Karpas-422 (cell line): ENCODE data around the gene PELI2. TPM values are rescaled to one million over a fixed set of nuclear protein-coding genes. Genes with fewer than 3 reads are reported as not detected.

Source experiments
- DNase-seq: peaks from one replicate; pipeline ENCODE4 v3.0.0-alpha.2; 2015
- H2AFZ ChIP-seq: fragments of 200-600 bp; sonication (generic); 2 replicates; pipeline ENCODE4 v1.6.1; 2014; ENCODE audit warnings: antibody characterized with exemption, low read length, mixed read lengths
- H3K27ac ChIP-seq: fragments of 200-600 bp; sonication (generic); 2 replicates; pipeline ENCODE4 v1.5.1; 2014; ENCODE audit warnings: mild to moderate bottlenecking, low read length, moderate library complexity
- H3K27me3 ChIP-seq: fragments of 200-600 bp; sonication (generic); 2 replicates; pipeline ENCODE4 v1.6.1; 2014; ENCODE audit warnings: low read length, mixed read lengths
- H3K36me3 ChIP-seq: fragments of 200-600 bp; sonication (generic); 2 replicates; pipeline ENCODE4 v1.6.1; 2014; ENCODE audit warnings: low read length, mixed read lengths; ENCODE audit not compliant: insufficient read depth
- H3K4me1 ChIP-seq: fragments of 200-600 bp; sonication (generic); 2 replicates; pipeline ENCODE4 v1.6.1; 2014; ENCODE audit warnings: mild to moderate bottlenecking, low read length, mixed read lengths
- H3K4me2 ChIP-seq: fragments of 200-600 bp; sonication (generic); 2 replicates; pipeline ENCODE4 v1.6.1; 2014; ENCODE audit warnings: low read length, low read depth, mild to moderate bottlenecking; ENCODE audit not compliant: poor library complexity, severe bottlenecking
- H3K4me3 ChIP-seq: fragments of 200-600 bp; sonication (generic); 2 replicates; pipeline ENCODE4 v1.5.1; 2014; ENCODE audit warnings: mild to moderate bottlenecking, antibody characterized with exemption, low read length, mixed read lengths
- H3K79me2 ChIP-seq: fragments of 200-600 bp; sonication (generic); 2 replicates; pipeline ENCODE4 v1.6.1; 2014; ENCODE audit warnings: mild to moderate bottlenecking, low read length, mixed read lengths
- H3K9ac ChIP-seq: fragments of 200-600 bp; sonication (generic); 2 replicates; pipeline ENCODE4 v1.6.0; 2014; ENCODE audit warnings: low read length
- H3K9me2 ChIP-seq: fragments of 200-600 bp; sonication (generic), shearing (Covaris generic); replicated peaks from 2 replicates; pipeline ENCODE4 v1.6.0; 2014; ENCODE audit warnings: mild to moderate bottlenecking, low read length, moderate library complexity; ENCODE audit not compliant: insufficient read depth
- H3K9me3 ChIP-seq: fragments of 300-700, 200-600 bp; sonication (generic); 2 replicates; pipeline ENCODE4 v1.6.1; 2014; ENCODE audit warnings: low read length, mixed read lengths
- H4K20me1 ChIP-seq: fragments of 200-600 bp; sonication (generic); 2 replicates; pipeline ENCODE4 v1.6.1; 2014; ENCODE audit warnings: mild to moderate bottlenecking, antibody characterized with exemption, low read length, low read depth; ENCODE audit not compliant: insufficient read depth
- total RNA-seq: library from RNA; depleted of rRNA; stranded (reverse); fragments of >200 nt; shearing (Covaris generic); gene quantifications from 2 replicates; pipeline ENCODE4 v1.2.3, GENCODE V29; 2014; ENCODE audit warnings: low replicate concordance

PELI2 gene
- total RNA-seq, 1 experiment from 2014 or later: 0.30 TPM

DNA sequence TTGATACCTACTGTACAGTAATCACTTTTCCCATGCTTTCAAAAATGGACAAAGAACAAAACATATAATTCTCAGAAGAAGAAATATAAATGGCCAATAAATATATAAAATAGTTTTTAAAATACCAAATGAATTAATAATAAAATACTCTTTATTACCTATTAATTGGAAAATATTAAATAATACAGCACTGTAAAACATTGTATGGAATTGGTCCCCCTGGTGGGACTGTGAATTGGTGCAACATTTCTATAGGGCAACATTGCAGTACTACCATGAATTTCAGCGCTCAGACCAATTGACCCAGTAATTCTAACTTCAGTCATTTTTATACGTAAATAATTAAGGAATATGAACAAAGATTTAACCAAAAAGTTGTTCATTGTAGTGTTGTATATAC lies 162.6 kb downstream of the PELI2 start:
- Histone ChIP-seq H3K27ac (no peak overlapping the region), H4K20me1 (no peaks in the 10 kb centered on the region)

DNA sequence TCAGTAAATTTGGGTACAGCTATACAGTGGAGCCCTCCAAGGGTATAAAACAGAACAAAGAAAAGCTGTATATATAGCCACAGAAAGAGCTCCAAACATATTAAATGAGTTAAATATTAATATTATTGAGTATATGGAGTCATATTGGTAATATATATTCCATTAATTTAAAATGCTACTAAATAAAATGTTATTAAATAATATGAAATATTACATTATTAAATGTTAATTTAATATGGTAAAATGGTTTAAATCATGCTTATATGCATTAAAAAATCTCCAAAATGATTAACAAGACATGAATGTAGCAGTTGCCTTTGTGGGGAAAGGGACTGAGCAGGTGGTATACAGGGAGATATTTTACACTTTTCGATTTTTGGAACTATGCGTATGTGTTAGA lies 164.0 kb downstream of the PELI2 start:
- H4K20me1 ChIP-seq: no peaks in the 10 kb centered on the region

More for the DNA sequence above, 162.6 kb downstream of the PELI2 start:
- Histone ChIP-seq H2AFZ (no peak overlapping the region), H3K4me1 (no peaks in the 10 kb centered on the region), H3K9ac (no peak overlapping the region), H3K79me2 (no peaks in the 10 kb centered on the region), H3K9me2 (no peaks in the 10 kb centered on the region), H3K4me3 (no peak overlapping the region), H3K4me2 (no peak overlapping the region), H3K9me3 (no peaks in the 10 kb centered on the region), H3K36me3 (no peaks in the 10 kb centered on the region), H3K27me3 (no peaks in the 10 kb centered on the region)
- no peak for DNase-seq

DNA sequence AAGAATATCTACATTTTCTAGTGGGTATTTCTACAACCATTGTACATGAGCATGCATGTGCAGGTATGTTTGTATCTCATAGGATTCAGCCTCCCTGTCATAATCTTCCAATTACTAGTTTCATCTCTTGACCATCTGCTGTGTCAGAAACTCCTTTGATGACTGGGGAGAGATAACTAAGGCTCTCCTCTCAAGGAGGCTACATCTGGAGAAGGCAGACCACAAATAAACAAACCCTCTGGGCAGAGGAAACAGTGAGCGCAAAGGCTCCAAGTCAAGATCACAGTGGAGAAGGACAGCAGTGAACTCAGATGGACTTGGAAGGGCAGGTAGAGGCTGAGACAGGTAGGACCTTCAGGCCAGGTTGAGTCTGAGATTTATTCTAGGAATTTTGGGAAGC lies 166.4 kb downstream of the PELI2 start:
- Histone ChIP-seq H3K36me3 (no peaks in the 10 kb centered on the region), H3K9me3 (no peaks in the 10 kb centered on the region), H3K9ac (no peak overlapping the region), H3K4me2 (no peak overlapping the region), H3K9me2 (no peaks in the 10 kb centered on the region), H3K27me3 (no peaks in the 10 kb centered on the region), H3K79me2 (no peaks in the 10 kb centered on the region), H3K4me3 (no peak overlapping the region), H2AFZ (no peak overlapping the region), H3K27ac (no peak overlapping the region), H3K4me1 (no peaks in the 10 kb centered on the region), H4K20me1 (no peaks in the 10 kb centered on the region)
- DNase-seq: no peak

More for the DNA sequence above, 164.0 kb downstream of the PELI2 start:
- no peaks in the 10 kb centered on the region for H3K4me1 ChIP-seq
- no peaks in the 10 kb centered on the region for H3K27me3 ChIP-seq
- H3K9me3 ChIP-seq: no peaks in the 10 kb centered on the region
- H2AFZ ChIP-seq: no peak overlapping the region
- no peak overlapping the region for H3K4me3 ChIP-seq
- H3K9ac ChIP-seq: no peak overlapping the region
- H3K27ac ChIP-seq: no peak overlapping the region
- no peak overlapping the region for H3K4me2 ChIP-seq
- no peaks in the 10 kb centered on the region for H3K79me2 ChIP-seq
- no peaks in the 10 kb centered on the region for H3K36me3 ChIP-seq
- no peak for DNase-seq
- no peaks in the 10 kb centered on the region for H3K9me2 ChIP-seq

DNA sequence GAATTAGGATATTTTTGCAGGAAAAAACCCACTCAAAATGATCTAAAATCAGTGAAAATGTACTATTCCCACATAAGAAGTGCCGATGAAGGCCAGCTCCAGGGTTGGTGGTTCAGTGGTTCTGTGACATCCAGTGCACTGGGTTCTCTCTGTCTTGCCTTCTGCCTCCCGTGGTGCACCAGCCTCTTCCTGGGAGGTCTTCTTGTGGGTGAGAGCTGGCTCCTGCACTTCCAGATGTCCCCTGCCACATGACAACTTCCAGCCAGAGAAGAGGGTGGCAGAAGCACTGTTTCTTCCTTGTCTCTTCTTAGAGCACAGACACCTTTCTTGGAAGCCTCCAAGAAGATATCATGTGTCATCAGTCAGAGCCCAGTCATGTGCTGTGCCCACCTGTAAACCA lies 170.9 kb downstream of the PELI2 start:
- Histone ChIP-seq H2AFZ (no peak overlapping the region), H4K20me1 (no peaks in the 10 kb centered on the region), H3K27me3 (no peaks in the 10 kb centered on the region), H3K4me3 (no peak overlapping the region), H3K9me2 (no peaks in the 10 kb centered on the region), H3K27ac (no peak overlapping the region), H3K4me1 (no peaks in the 10 kb centered on the region), H3K36me3 (no peaks in the 10 kb centered on the region), H3K9ac (no peak overlapping the region), H3K79me2 (no peaks in the 10 kb centered on the region), H3K9me3 (no peaks in the 10 kb centered on the region), H3K4me2 (no peak overlapping the region)
- DNase-seq: no peak

DNA sequence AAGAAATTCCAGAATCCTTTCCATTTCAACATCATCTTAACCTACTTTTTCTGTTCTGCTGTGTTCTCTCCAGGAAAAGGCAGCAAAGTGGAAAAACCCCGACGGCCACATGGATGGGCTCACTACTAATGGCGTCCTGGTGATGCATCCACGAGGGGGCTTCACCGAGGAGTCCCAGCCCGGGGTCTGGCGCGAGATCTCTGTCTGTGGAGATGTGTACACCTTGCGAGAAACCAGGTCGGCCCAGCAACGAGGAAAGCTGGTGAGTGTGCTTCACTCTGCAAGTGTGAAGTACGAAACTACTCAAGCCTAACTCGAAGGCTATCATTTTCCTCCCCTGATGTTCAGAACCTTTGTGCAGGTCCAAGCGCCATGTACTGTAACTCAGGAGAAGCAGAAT lies 172.0 kb downstream of the PELI2 start:
- Histone ChIP-seq H3K4me1 (no peaks in the 10 kb centered on the region), H3K36me3 (no peaks in the 10 kb centered on the region), H3K79me2 (no peaks in the 10 kb centered on the region), H2AFZ (no peak overlapping the region), H3K9ac (no peak overlapping the region), H3K9me3 (no peaks in the 10 kb centered on the region), H3K27me3 (no peaks in the 10 kb centered on the region), H3K4me2 (no peak overlapping the region), H3K4me3 (no peak overlapping the region), H3K27ac (no peak overlapping the region), H3K9me2 (no peaks in the 10 kb centered on the region), H4K20me1 (no peaks in the 10 kb centered on the region)
- no peak for DNase-seq

GRCh38 chr14:56292970-56293369 lies 174.8 kb downstream of the PELI2 start:
- Histone ChIP-seq H3K4me2 (no peak overlapping the region), H3K9me2 (no peaks in the 10 kb centered on the region), H2AFZ (no peak overlapping the region), H3K27me3 (no peaks in the 10 kb centered on the region), H3K9me3 (no peaks in the 10 kb centered on the region), H3K4me1 (no peaks in the 10 kb centered on the region), H3K27ac (no peak overlapping the region), H4K20me1 (no peaks in the 10 kb centered on the region), H3K4me3 (no peak overlapping the region), H3K36me3 (no peaks in the 10 kb centered on the region), H3K79me2 (no peaks in the 10 kb centered on the region), H3K9ac (no peak overlapping the region)
- DNase-seq: no peak

DNA sequence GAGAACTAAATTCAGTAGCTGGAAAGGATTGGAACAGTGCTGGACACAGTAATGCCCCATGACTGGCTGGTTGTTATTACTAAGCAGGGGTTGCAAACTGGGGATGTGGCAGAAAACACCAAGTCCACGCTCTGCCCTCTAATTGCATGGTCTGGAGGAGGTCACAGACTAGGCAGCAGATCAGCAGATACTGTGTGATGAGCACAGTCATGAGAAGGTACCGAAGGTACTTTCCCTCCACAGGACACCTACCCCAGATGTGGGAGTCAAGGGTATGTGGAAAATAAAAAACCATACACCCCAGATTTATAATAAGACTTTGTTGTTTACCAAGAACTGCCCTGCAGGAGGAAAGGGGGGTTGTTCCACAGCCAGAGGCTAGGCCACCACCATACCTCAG lies 175.3 kb downstream of the PELI2 start:
- Histone ChIP-seq H3K27ac (no peak overlapping the region), H3K4me2 (no peak overlapping the region), H3K9ac (no peak overlapping the region), H3K4me1 (no peaks in the 10 kb centered on the region), H3K9me2 (no peaks in the 10 kb centered on the region), H2AFZ (no peak overlapping the region), H3K79me2 (no peaks in the 10 kb centered on the region), H3K4me3 (no peak overlapping the region), H3K9me3 (no peaks in the 10 kb centered on the region), H3K27me3 (no peaks in the 10 kb centered on the region), H3K36me3 (no peaks in the 10 kb centered on the region), H4K20me1 (no peaks in the 10 kb centered on the region)
- DNase-seq: no peak

- Histone ChIP-seq H3K9me2 (no peaks in the 10 kb centered on the region), H3K4me3 (no peak overlapping the region), H3K4me2 (no peak overlapping the region), H3K4me1 (no peaks in the 10 kb centered on the region), H3K9ac (no peak overlapping the region), H3K9me3 (no peaks in the 10 kb centered on the region), H3K36me3 (no peaks in the 10 kb centered on the region), H3K79me2 (no peaks in the 10 kb centered on the region), H4K20me1 (no peaks in the 10 kb centered on the region), H3K27me3 (no peaks in the 10 kb centered on the region), H3K27ac (no peak overlapping the region), H2AFZ (no peak overlapping the region)
- no peak for DNase-seq
Measured at GRCh38 chr14:56294128-56294527, 175.9 kb downstream of the PELI2 start.

DNA sequence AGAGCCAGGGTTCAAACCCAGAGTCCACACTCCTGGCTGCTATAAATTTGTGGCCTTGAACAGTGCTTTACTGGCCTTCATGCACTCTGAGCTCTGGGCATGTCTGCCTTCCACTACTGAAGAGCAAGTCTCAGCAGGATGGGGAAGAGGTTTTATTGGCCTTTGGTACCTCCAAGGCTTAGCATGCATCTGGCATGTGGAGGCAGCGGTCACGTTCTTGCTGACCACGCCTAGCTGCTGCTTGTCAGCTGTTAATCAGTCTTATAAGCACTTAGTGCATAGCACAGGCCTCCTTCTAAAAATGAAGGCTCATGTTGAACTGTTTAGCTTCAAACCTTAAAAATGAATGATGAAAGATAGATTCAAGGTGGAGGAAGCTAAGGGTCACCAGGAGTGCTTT lies 177.5 kb downstream of the PELI2 start:
- H3K9me3 ChIP-seq: no peaks in the 10 kb centered on the region
- no peak overlapping the region for H3K4me3 ChIP-seq
- H3K4me1 ChIP-seq: no peaks in the 10 kb centered on the region
- H3K79me2 ChIP-seq: no peaks in the 10 kb centered on the region
- no peak overlapping the region for H3K27ac ChIP-seq
- H3K9ac ChIP-seq: no peak overlapping the region
- DNase-seq: no peak
- no peak overlapping the region for H2AFZ ChIP-seq
- H3K9me2 ChIP-seq: no peaks in the 10 kb centered on the region
- H3K4me2 ChIP-seq: no peak overlapping the region
- no peaks in the 10 kb centered on the region for H4K20me1 ChIP-seq
- no peaks in the 10 kb centered on the region for H3K36me3 ChIP-seq
- H3K27me3 ChIP-seq: no peaks in the 10 kb centered on the region
